ENCODE measurements around the gene PTGER2.

The PTGER2 gene

DNA sequence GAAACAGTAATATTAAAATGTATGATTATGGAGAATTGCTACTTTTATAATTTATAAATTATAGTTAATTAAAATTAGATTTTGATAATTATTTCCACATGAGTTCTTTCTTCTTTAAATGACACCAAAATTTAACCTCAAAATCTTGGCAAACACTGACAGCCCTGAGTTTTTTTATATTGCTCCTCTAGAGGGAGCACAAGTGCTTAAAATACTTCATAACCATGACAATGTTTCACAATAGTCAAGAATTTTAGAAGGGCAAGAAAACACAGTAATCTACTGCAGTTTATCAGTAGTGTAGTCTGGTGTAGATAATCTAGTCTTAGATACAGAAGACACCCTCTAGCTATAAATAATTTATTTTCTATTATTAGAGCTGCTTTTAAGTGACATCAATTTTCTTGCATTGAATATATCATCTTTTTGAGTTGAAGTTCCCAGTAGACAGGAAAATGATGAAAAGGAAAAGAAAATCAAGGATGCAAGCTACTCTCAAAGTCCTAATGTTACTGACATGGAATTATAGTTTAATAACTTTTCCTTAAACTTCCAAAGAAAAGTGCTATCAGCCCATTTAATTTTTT is 14.3 kb upstream of the PTGER2 start:
- no peak overlapping the region for H3K4me3 ChIP-seq (ENCODE audit: control insufficient read depth, low read depth, low read length)
- TF ChIP-seq, protein P1, sequence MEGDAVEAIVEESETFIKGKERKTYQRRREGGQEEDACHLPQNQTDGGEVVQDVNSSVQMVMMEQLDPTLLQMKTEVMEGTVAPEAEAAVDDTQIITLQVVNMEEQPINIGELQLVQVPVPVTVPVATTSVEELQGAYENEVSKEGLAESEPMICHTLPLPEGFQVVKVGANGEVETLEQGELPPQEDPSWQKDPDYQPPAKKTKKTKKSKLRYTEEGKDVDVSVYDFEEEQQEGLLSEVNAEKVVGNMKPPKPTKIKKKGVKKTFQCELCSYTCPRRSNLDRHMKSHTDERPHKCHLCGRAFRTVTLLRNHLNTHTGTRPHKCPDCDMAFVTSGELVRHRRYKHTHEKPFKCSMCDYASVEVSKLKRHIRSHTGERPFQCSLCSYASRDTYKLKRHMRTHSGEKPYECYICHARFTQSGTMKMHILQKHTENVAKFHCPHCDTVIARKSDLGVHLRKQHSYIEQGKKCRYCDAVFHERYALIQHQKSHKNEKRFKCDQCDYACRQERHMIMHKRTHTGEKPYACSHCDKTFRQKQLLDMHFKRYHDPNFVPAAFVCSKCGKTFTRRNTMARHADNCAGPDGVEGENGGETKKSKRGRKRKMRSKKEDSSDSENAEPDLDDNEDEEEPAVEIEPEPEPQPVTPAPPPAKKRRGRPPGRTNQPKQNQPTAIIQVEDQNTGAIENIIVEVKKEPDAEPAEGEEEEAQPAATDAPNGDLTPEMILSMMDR (IDR thresholded peaks at IDR 0.05; ENCODE audit: control insufficient read depth, insufficient read depth, low read depth, low read length, missing control alignments) = peak; percentile 46
- DNase-seq (ENCODE audit: low read depth) = peak; percentile 38

DNA sequence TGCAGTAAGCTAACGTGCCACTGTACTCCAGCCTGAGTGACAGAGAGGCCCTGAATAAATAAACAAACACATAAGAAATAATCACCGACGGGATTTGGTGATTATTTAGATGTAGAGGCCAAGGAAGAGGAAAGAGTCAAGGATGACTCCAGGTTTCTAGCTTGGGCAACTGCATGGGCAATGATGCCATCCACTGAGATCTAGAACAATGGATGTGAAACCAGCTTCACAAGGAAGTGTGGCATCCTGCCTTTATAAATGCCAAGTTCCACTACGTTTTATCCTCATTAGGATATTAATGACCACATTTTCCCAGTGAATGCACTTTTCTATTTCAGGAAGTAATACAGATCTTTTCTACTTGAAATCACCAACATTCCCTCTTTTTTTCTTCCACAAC is 10.9 kb upstream of the PTGER2 start:
- no peak overlapping the region for H3K4me3 ChIP-seq (ENCODE audit: control insufficient read depth, low read depth, low read length)
- TF ChIP-seq, protein P1 (IDR thresholded peaks at IDR 0.05; ENCODE audit: control insufficient read depth, insufficient read depth, low read depth, low read length, missing control alignments) = no peak
- DNase-seq (ENCODE audit: low read depth) = no peak

DNA sequence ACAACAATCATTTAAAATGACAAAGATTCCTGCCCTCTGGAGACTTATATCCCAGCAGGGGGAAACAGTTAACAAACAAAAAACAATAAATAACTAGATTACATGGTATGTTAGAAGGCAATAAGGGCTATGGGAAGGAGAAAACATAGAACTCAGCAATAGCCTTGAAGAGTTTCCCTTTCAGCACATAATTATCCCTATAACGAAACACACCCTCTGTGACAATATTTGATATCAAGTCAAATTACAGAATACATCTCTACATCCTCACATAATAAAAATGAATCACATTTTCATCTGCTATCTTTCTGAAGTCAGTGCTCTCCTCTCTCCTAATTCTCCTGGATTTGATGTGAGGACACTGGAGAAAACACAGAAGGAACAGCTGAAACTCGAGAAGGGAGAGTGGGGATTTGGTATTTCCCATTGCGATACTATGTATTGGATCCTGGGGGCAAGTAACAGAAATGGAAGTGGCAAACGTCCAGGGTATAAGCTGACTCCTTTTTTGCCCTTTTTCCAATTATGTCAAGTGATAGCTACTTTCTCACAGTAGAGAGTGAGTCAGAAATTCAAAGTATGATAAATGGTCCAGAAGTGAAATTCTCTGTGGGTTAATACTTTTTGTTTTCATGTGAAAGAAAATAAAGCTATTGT is 9.7 kb upstream of the PTGER2 start:
- no peak for DNase-seq (ENCODE audit: low read depth)
- TF ChIP-seq, protein P1 (IDR thresholded peaks at IDR 0.05; ENCODE audit: control insufficient read depth, insufficient read depth, low read depth, low read length, missing control alignments) = no peak
- no peak overlapping the region for H3K4me3 ChIP-seq (ENCODE audit: control insufficient read depth, low read depth, low read length)

DNA sequence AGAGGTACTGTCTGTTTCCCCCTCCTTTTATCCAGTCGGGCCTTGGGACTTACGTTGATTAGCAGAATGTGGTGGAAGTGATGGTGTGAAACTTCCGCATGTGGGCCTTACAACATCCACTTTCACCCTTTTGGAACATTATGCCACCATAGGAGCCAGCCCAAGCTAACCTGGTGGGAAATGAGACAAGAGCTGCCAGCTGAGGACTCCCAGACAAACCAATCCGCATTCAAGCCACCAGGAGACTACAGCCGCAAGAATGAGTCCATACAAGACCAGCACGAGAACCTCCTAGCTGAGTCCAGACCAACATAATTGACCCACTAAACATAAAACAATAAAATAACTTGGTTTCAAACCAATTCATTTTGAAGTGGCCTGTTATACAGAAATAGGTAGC is 9.1 kb upstream of the PTGER2 start:
- TF ChIP-seq, protein P1 (IDR thresholded peaks at IDR 0.05; ENCODE audit: control insufficient read depth, insufficient read depth, low read depth, low read length, missing control alignments) = no peak
- H3K4me3 ChIP-seq (ENCODE audit: control insufficient read depth, low read depth, low read length) = no peak overlapping the region

DNA sequence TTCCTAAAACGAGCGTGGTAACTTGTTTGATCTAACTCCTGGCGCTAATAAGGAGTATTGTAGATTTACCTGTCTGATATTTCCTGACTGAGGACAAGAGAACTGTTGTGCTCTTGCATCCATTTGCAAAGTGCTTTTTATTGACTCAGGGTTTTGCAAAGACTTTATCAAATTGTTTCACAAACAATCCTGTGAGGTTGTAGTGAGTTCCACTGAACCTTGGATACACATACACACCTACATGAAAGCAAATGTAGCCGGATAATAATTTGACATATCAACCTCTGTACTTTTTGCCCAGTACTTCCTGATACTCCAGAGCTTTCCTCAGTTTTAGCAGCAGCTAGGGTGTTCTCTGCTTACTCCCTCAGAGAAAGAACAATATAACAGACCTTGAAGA is 6.7 kb upstream of the PTGER2 start:
- TF ChIP-seq, protein P1 (IDR thresholded peaks at IDR 0.05; ENCODE audit: control insufficient read depth, insufficient read depth, low read depth, low read length, missing control alignments) = no peak
- no peak overlapping the region for H3K4me3 ChIP-seq (ENCODE audit: control insufficient read depth, low read depth, low read length)
- no peak for DNase-seq (ENCODE audit: low read depth)

More for the DNA sequence above, 9.1 kb upstream of the PTGER2 start:
- DNase-seq (ENCODE audit: low read depth) = no peak

DNA sequence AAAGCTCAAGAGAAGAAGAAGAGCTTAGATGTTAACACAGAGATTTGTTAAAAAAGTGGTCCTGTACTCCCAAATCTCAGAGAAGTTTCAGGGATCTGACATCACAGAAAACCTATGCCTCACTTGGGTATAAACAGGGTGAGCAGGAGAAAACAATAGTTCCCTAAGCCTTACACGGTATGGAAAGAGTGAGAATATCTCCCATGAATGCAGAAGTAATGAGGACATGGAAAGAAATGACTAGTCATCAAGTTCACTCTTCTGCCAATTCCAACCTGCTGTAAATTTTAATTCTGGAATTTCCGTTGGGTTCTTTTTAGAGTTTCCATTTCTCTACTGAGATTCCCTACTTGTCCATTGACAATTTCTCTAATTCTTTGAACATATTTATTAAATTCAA is 6.2 kb upstream of the PTGER2 start:
- no peak for DNase-seq (ENCODE audit: low read depth)
- H3K4me3 ChIP-seq (ENCODE audit: control insufficient read depth, low read depth, low read length) = no peak overlapping the region
- TF ChIP-seq, protein P1 (IDR thresholded peaks at IDR 0.05; ENCODE audit: control insufficient read depth, insufficient read depth, low read depth, low read length, missing control alignments) = no peak

All from AG09309 (cell line).